GM12878 (cell line): ENCODE measurements around the gene TMEM254.

Experiments used
- CEBPZ ChIP-seq: fragments of 150-350 bp; IDR thresholded peaks from 2 replicates; pipeline ENCODE4 v1.6.1; 2016; ENCODE audit warnings: low read depth, low read length
- CTCF ChIP-seq, 3 experiments: IDR thresholded peaks in 2 of 3; conservative IDR thresholded peaks in 1 of 3; 2 replicates each; pipeline ENCODE4 v1.5.1; 2011; ENCODE audit warnings: low read depth in 3 of 3, low read length in 3 of 3, mild to moderate bottlenecking in 3 of 3, control low read depth in 2 of 3, moderate library complexity in 2 of 3, inconsistent platforms in 1 of 3, mixed read lengths in 1 of 3; ENCODE audit not compliant: control insufficient read depth in 2 of 3, insufficient read depth in 1 of 3; ENCODE audit errors: extremely low read depth in 1 of 3
- HCFC1 ChIP-seq: fragments of 150-350 bp; IDR thresholded peaks from 2 replicates; pipeline ENCODE4 v1.6.1; 2014; ENCODE audit warnings: low read length
- MAX ChIP-seq: IDR thresholded peaks from 2 replicates; pipeline ENCODE4 v1.6.1; 2012; ENCODE audit warnings: low read depth, low read length, improper control_type of control experiment
- PML ChIP-seq: IDR thresholded peaks from 2 replicates; pipeline ENCODE4 v1.6.1; 2012; ENCODE audit warnings: low read length, inconsistent platforms
- POLR2AphosphoS5 ChIP-seq: IDR thresholded peaks from 2 replicates; pipeline ENCODE4 v1.6.1; 2011; ENCODE audit warnings: mild to moderate bottlenecking, low read length, inconsistent platforms

GRCh38 chr10:80140251-80140650 is 61.8 kb downstream of the TMEM254 start:
- no peak for TF ChIP-seq MAX
- TF ChIP-seq HCFC1, result no peak
- TF ChIP-seq CEBPZ, result no peak
- no peak for TF ChIP-seq CTCF (IDR thresholded peaks at IDR 0.05 in 2 of 3, conservative IDR thresholded peaks at IDR 0.05 in 1 of 3; ENCODE audit: control insufficient read depth in 2 of 3, extremely low read depth in 1 of 3, insufficient read depth in 1 of 3, low read depth in 3 of 3, low read length in 3 of 3)
- TF ChIP-seq PML, result no peak
- TF ChIP-seq POLR2AphosphoS5, result no peak
